ENCODE results near the gene OR4D10.

OR4D10 gene

GRCh38 chr11:59473015-59473414 is at the start of gene OR4D10:
Gene OR4D10 (plus strand): TSS chr11:59473315. CDS start chr11:59477430, 4,115 bp downstream.
- no peak for TF ChIP-seq CTCF (IDR thresholded peaks at IDR 0.05; ENCODE audit: low read depth, low read length, missing control alignments)
- Histone ChIP-seq H3K27ac (no peak within 1 kb of the TSS), H3K36me3 (replicated peaks) (no peaks in the 10 kb centered on the region), H3K27me3 (replicated peaks) (no peaks in the 10 kb centered on the region), H3K4me3 (ENCODE audit: low read depth, low read length) (no peak within 1 kb of the TSS)
- in situ Hi-C loops (cut with HindIII; ENCODE audit: low pct_ligation_motif_present, low sequenced_read_pairs), result no loop called here
- DNase-seq, result no peak

- no peaks in the 10 kb centered on the region for H3K36me3 ChIP-seq (replicated peaks)
- no peak for DNase-seq
- H3K27me3 ChIP-seq (replicated peaks), result no peaks in the 10 kb centered on the region
- TF ChIP-seq CTCF (IDR thresholded peaks at IDR 0.05; ENCODE audit: low read depth, low read length, missing control alignments), result no peak
- no peak overlapping the region for H3K4me3 ChIP-seq (ENCODE audit: low read depth, low read length)
- H3K27ac ChIP-seq, result no peak overlapping the region
- in situ Hi-C loops (cut with HindIII; ENCODE audit: low pct_ligation_motif_present, low sequenced_read_pairs), result no loop called here
These were observed 49.3 kb upstream of the OR4D10 start for GRCh38 chr11:59423835-59424234.

GRCh38 chr11:59425131-59425530 is 48.0 kb upstream of the OR4D10 start:
- no peak for TF ChIP-seq CTCF (IDR thresholded peaks at IDR 0.05; ENCODE audit: low read depth, low read length, missing control alignments)
- in situ Hi-C loops (cut with HindIII; ENCODE audit: low pct_ligation_motif_present, low sequenced_read_pairs), result no loop called here
- no peaks in the 10 kb centered on the region for H3K27me3 ChIP-seq (replicated peaks)
- DNase-seq, result no peak
- H3K27ac ChIP-seq, result no peak overlapping the region
- H3K36me3 ChIP-seq (replicated peaks), result no peaks in the 10 kb centered on the region
- no peak overlapping the region for H3K4me3 ChIP-seq (ENCODE audit: low read depth, low read length)

- Histone ChIP-seq H3K27me3 (replicated peaks) (no peaks in the 10 kb centered on the region), H3K36me3 (replicated peaks) (no peaks in the 10 kb centered on the region), H3K27ac (no peak within 1 kb of the TSS), H3K4me3 (ENCODE audit: low read depth, low read length) (no peak within 1 kb of the TSS)
- no peak for TF ChIP-seq CTCF (IDR thresholded peaks at IDR 0.05; ENCODE audit: low read depth, low read length, missing control alignments)
- no peak for DNase-seq
- in situ Hi-C loops (cut with HindIII; ENCODE audit: low pct_ligation_motif_present, low sequenced_read_pairs), result no loop called here
These were observed 46.6 kb upstream of the OR4D10 start, which contains the start of gene OR5A2 for GRCh38 chr11:59426361-59427067. Gene OR5A2 (minus strand): TSS chr11:59426413. CDS start chr11:59422953, 3,460 bp downstream.

GRCh38 chr11:59427068-59427382 is 46.1 kb upstream of the OR4D10 start:
- Histone ChIP-seq H3K27me3 (replicated peaks) (no peaks in the 10 kb centered on the region), H3K27ac (no peak overlapping the region), H3K36me3 (replicated peaks) (no peaks in the 10 kb centered on the region), H3K4me3 (ENCODE audit: low read depth, low read length) (no peak overlapping the region)
- no peak for DNase-seq
- no peak for TF ChIP-seq CTCF (IDR thresholded peaks at IDR 0.05; ENCODE audit: low read depth, low read length, missing control alignments)
- in situ Hi-C loops (cut with HindIII; ENCODE audit: low pct_ligation_motif_present, low sequenced_read_pairs), result no loop called here
